WI38 (cell line): Measurements from ENCODE around the gene PCNX3.
"Not testable (repeated sequence)": the region's sequence is repeated elsewhere in the genome, so short reads cannot be mapped to it uniquely, and the experiment has no call there.

ENCODE experiments used
- H3K4me3 ChIP-seq: 2 replicates; pipeline ENCODE4 v1.5.1; 2011; ENCODE audit warnings: low read depth, mild to moderate bottlenecking, control low read depth, low read length
- TF ChIP-seq, protein P1 (sequence below): IDR thresholded peaks from 2 replicates; pipeline ENCODE4 v1.5.1; 2012; ENCODE audit warnings: low read depth, mild to moderate bottlenecking, control low read depth, low read length

The PCNX3 gene

DNA sequence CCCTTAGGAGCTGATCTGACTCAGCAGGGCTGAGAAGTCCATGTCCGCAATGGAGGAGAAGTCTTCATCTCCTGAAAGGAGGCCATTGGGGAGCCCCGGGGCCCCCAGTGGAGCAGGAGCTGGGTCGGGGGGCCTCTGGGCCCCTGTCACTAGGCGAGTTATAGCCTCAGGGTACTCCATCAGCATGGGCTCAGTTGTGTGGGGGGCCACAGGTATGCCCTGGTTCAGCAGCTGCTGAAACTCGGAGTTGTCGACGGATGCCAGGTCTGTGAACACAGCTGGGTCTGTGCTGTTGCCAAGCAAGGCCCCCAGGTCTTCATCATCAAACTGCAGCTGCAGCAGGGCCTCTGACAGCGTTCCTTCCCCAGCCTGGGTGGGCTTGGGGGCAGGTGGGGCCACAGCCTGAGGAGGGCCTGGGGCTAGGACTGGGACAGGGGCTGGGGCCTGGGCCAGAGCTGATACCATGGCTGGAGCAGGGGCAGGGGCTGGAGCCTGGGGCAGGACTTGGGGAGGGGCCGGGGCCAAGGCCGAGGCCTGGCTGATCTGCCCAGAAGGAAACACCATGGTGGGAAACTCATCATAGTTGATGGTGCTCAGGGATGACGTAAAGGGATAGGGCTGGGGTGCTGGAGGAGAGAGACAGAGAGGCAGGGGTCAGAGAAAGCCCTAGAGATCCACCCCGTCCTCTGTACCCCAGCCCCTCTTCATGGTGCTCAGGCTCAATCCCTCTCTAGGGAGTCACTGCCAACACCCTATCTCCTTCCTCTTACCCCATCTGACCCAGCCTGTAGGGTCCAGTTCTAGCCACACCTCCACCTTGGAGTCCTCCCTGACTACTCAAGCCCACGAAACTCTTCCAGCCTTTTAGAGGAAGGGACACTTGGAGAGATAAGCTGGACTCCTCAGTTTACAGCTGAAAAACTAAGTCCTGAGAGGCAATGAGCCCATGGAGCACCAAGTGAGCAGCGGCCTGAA lies 39.1 kb downstream of the PCNX3 start:
- no peak overlapping the region for H3K4me3 ChIP-seq
- TF ChIP-seq, protein P1, sequence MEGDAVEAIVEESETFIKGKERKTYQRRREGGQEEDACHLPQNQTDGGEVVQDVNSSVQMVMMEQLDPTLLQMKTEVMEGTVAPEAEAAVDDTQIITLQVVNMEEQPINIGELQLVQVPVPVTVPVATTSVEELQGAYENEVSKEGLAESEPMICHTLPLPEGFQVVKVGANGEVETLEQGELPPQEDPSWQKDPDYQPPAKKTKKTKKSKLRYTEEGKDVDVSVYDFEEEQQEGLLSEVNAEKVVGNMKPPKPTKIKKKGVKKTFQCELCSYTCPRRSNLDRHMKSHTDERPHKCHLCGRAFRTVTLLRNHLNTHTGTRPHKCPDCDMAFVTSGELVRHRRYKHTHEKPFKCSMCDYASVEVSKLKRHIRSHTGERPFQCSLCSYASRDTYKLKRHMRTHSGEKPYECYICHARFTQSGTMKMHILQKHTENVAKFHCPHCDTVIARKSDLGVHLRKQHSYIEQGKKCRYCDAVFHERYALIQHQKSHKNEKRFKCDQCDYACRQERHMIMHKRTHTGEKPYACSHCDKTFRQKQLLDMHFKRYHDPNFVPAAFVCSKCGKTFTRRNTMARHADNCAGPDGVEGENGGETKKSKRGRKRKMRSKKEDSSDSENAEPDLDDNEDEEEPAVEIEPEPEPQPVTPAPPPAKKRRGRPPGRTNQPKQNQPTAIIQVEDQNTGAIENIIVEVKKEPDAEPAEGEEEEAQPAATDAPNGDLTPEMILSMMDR: no peak

DNA sequence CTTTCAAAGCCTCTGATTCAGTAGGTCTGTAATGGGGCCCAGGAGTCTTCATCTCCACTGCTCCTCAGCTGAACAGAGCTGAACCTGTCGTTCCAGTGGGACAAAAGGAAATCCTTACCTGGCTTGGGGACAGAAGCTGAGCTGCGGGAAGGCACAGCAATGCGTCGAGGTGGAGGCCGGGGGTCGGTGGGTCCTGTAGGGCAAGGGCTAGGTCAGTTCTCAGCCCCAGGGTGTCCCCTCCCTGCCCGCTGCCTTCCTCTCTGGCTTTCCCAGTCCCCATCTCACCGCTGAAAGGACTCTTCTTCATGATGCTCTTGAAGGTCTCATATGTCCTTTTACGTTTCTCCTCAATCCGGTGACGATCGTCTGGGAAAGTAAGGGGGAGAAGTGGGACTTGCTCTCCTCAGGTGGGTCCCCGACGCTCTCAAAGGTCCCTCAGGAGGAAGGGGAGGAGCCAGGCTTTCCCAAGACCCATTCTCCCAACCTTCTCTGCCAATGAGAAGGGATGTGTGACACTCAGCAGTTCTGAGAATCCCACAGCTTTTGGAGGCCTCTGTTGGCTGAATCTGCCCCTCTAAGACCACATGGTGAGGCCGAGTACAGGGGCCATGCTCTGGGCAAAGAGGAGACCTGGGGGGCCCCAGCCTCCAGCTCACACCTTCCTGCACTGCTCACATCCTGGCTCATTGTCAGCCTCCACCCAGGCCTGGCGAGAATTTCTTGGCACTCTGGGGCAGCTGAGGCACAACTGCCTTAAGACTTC lies 40.2 kb downstream of the PCNX3 start:
- H3K4me3 ChIP-seq: no peak overlapping the region
- TF ChIP-seq, protein P1: no peak

DNA sequence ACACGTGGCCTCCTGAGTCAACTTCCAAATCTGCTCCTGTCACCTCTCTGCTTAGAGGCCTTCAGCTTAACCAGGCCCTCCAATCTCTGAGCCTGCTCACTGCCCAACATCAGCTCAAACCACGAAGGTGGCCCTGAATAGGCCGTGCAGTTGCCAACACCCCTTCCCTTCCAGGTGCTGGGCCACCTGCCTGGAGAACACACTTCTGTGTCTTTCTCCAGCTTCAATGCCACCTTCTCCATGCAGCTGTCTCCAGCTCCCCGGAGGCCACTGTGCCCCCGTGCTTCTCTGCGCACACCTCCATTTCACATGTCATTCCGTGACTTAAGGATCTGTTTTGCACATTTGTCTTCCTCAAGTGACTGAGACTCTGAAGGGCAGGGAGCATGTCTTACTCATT lies 41.9 kb downstream of the PCNX3 start:
- TF ChIP-seq, protein P1: no peak
- no peak overlapping the region for H3K4me3 ChIP-seq

DNA sequence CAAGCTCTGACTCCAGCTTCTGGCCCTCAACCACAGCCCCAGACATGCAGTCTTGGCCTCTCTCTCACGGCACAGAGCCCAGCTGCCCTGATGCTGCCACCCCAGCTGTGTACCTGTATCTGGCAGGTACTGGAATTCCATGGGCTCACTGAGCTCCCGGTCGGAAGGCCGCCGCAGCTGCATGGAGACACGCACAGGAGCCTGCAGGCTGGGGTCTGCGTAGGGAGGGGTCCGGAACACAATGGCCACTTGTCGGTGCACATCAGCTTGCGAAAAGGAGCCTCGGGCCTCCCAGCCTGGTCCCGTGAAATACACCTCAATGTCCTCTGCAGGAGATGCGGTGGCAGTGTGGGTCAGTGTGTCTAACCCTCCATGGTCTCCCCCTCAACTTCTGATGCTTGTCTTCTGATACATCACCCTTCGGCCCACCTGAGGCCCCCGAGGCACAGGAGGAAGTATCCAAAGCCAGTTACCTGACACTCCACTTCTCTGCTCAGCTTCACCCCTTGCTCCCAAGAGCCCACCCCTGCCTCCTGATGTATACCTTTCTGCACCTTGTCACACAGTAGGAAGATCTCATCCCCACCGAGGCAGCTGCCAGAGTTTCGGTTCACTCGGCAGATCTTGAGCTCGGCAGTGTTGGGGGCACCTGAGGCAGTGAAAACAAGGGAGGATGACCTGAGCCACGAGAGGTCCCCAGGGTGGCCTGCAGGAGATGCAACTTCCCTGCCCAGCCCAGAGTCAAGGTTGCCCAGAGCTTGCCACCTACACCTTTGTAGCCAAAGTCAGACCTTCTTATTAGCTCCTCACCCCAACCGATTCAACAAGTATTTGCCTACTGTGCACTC lies 42.8 kb downstream of the PCNX3 start:
- TF ChIP-seq, protein P1: no peak
- H3K4me3 ChIP-seq: no peak overlapping the region

DNA sequence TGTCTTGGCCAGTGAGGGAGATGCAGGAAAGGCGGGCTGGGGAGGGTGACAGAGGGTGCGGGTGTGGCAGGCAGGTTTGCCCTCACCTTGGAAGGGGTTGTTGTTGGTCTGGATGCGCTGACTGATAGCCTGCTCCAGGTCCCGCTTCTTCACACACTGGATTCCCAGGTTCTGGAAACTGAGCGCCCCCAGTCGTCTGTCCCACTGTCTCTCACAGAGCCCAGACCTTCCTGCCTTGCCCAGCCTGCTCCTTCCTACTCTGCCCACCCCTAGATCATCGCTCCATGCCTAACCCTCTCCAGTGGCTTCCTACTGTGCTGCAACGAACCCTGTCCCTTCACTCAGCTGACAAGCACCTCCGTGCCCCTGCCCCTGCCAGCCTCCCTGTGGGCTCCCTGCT lies 44.5 kb downstream of the PCNX3 start:
- TF ChIP-seq, protein P1: no peak
- H3K4me3 ChIP-seq: no peak overlapping the region

DNA sequence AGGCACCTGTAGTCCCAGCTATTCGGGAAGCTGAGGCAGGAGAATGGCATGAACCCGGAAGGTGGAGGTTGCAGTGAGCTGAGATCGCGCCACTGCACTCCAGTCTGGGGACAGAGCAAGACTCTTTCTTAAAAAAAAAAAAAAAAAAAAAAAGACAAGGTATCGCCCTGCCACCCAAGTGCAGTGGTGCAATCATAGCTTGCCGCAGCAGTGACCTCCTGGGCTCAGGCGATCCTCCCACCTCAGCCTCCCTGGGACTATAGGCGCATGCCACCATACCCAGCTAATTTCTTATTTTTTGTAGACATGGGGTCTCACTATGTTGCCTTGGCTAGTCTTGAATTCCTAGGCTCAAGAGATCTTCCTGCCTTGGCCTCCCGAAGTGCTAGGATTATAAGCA lies 45.3 kb downstream of the PCNX3 start:
- not testable (repeated sequence) for H3K4me3 ChIP-seq

DNA sequence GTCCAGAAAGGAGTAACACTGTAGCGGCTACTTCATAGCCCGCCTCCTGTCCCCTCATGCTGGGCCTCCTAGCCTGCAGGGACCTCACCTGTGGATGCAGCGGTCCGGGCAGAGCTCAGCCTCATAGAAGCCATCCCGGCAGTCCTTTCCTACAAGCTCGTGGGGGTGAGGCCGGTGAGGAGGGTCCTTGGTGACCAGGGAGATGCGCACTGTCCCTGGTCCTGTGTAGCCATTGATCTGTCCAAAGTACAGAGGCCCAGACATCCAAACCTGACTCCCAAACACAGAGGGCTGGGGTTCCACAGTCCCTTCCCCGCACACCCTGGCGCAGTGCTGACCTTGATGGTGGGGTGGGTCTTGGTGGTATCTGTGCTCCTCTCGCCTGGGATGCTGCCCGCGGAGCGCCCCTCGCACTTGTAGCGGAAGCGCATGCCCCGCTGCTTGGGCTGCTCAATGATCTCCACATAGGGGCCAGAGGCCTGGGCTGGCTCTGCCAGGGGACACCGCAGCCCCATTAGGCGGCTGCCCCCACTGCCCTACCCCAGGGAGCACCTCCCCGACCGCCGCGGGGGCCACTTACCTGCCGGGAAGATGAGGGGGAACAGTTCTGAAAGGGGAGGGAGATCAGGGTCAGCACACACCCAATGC lies 46.1 kb downstream of the PCNX3 start:
- peak overlapping the region; percentile 97 for H3K4me3 ChIP-seq
- TF ChIP-seq, protein P1: no peak
